Activated CD8-positive, alpha-beta T cell treated with anti-CD3 and anti-CD28 coated beads for 36 hours (primary cell): ENCODE results near the gene PLXNA3. TPM values are rescaled to one million over a fixed set of nuclear protein-coding genes. Genes with fewer than 3 reads are reported as not detected.

Experiments used
- ATAC-seq: fragments of 200-7000 bp; cut with Tn5 transposase; one replicate; pipeline ENCODE4 v1.10.0; 2021; ENCODE audit warnings: mild to moderate bottlenecking, moderate library complexity
- CTCF ChIA-PET: fragments of 350-600 bp; sonication (Branson Sonifier 250); formaldehyde crosslinking; loops from one replicate; lab custom pipeline; 2021; ENCODE audit warnings: antibody characterized with exemption; lab: Charles Lee
- POLR2A ChIA-PET: fragments of 350-600 bp; sonication (Branson Sonifier 250); formaldehyde crosslinking; loops from one replicate; lab custom pipeline; 2021; ENCODE audit warnings: antibody characterized with exemption; lab: Charles Lee
- DNase-seq: peaks from one replicate; pipeline ENCODE4 v3.0.0-alpha.2; 2020
- H3K27ac Mint-ChIP-seq: one replicate; pipeline ENCODE4 v1.8.0; 2021; ENCODE audit warnings: mild to moderate bottlenecking, mixed read lengths
- H3K27me3 Mint-ChIP-seq: one replicate; pipeline ENCODE4 v1.8.0; 2021; ENCODE audit warnings: mixed read lengths
- H3K36me3 Mint-ChIP-seq: one replicate; pipeline ENCODE4 v1.8.0; 2021; ENCODE audit warnings: low read depth, mixed read lengths
- H3K4me1 Mint-ChIP-seq: one replicate; pipeline ENCODE4 v1.8.0; 2021; ENCODE audit warnings: low read depth, mixed read lengths
- H3K4me3 Mint-ChIP-seq: one replicate; pipeline ENCODE4 v1.8.0; 2021; ENCODE audit warnings: mild to moderate bottlenecking, moderate library complexity, mixed read lengths
- H3K9me3 Mint-ChIP-seq: one replicate; pipeline ENCODE4 v1.8.0; 2021; ENCODE audit warnings: mixed read lengths
- CTCF ChIP-seq: fragments of 200-600 bp; IDR thresholded peaks from one replicate; pipeline ENCODE4 v1.8.0; 2022; ENCODE audit warnings: antibody characterized with exemption, mild to moderate bottlenecking
- intact Hi-C: fragments of 100-400 bp; cut with micrococcal nuclease; formaldehyde crosslinking; loops from one replicate; pipeline ENCODE4 v1.10.0; 2022
- total RNA-seq, 2 experiments: library from RNA; stranded (reverse); gene quantifications; one replicate each; pipeline ENCODE4 v1.2.3, GENCODE V29; 2021

PLXNA3 gene
- total RNA-seq, 2 experiments from 2014 or later = 36.5 to 40.5 TPM

GRCh38 chrX:154445776-154446175, 12.3 kb upstream of the PLXNA3 start:
- peaks cover 23% of the 10 kb centered on the region for H3K4me1 Mint-ChIP-seq
- TF ChIP-seq CTCF = no peak
- H3K4me3 Mint-ChIP-seq = no peak overlapping the region
- H3K27ac Mint-ChIP-seq = no peak overlapping the region
- no peaks in the 10 kb centered on the region for H3K9me3 Mint-ChIP-seq
- intact Hi-C loops = no loop called here
- DNase-seq (no peak), ATAC-seq (no peak)
- ChIA-PET POLR2A (interaction anchor here (1.1 to 1.9 kb wide), 4 partner anchors 32 to 67 kb away, joined by 4 to 6 read pairs (median 4); partner anchors contain the start of gene EMD), CTCF (no interaction called here)
- H3K27me3 Mint-ChIP-seq = no peaks in the 10 kb centered on the region
- peaks cover 6% of the 10 kb centered on the region for H3K36me3 Mint-ChIP-seq

- Mint-ChIP-seq H3K27ac (no peak overlapping the region), H3K27me3 (no peaks in the 10 kb centered on the region), H3K4me1 (peaks cover 20% of the 10 kb centered on the region)
These were observed 11.7 kb upstream of the PLXNA3 start for GRCh38 chrX:154446430-154446829.

GRCh38 chrX:154448484-154448883, 9.6 kb upstream of the PLXNA3 start:
- Mint-ChIP-seq H3K9me3 (no peaks in the 10 kb centered on the region), H3K36me3 (peaks cover 6% of the 10 kb centered on the region), H3K4me3 (no peak overlapping the region), H3K4me1 (peaks cover 9% of the 10 kb centered on the region), H3K27me3 (no peaks in the 10 kb centered on the region), H3K27ac (no peak overlapping the region)
- no peak for TF ChIP-seq CTCF
- CTCF ChIA-PET = no interaction called here
- intact Hi-C loops = no loop called here
- no peak for DNase-seq
- POLR2A ChIA-PET = no interaction called here
- ATAC-seq = no peak

More at GRCh38 chrX:154446430-154446829, 11.7 kb upstream of the PLXNA3 start:
- no peak for TF ChIP-seq CTCF
- Mint-ChIP-seq H3K36me3 (peaks cover 6% of the 10 kb centered on the region), H3K4me3 (no peak overlapping the region), H3K9me3 (no peaks in the 10 kb centered on the region)
- no peak for ATAC-seq
- intact Hi-C loops = no loop called here
- CTCF ChIA-PET = no interaction called here
- POLR2A ChIA-PET = interaction anchor here (1.8 to 1.9 kb wide), 2 partner anchors 45 to 47 kb away, joined by 4 to 6 read pairs; no protein-coding TSS in a partner anchor
- DNase-seq = no peak

GRCh38 chrX:154449618-154450017, 8.5 kb upstream of the PLXNA3 start:
- Mint-ChIP-seq H3K27me3 (no peaks in the 10 kb centered on the region), H3K9me3 (no peaks in the 10 kb centered on the region), H3K27ac (no peak overlapping the region), H3K36me3 (peaks cover 6% of the 10 kb centered on the region), H3K4me3 (no peak overlapping the region), H3K4me1 (peaks cover 7% of the 10 kb centered on the region)
- no peak for TF ChIP-seq CTCF
- POLR2A ChIA-PET = no interaction called here
- DNase-seq (no peak), ATAC-seq (no peak)
- CTCF ChIA-PET = interaction anchor here (1.0 kb wide), 1 partner anchor 13 kb away, joined by 3 read pairs; no protein-coding TSS in a partner anchor
- intact Hi-C loops = no loop called here

GRCh38 chrX:154450312-154450711, 7.8 kb upstream of the PLXNA3 start:
- no peaks in the 10 kb centered on the region for H3K9me3 Mint-ChIP-seq
- no peak overlapping the region for H3K4me3 Mint-ChIP-seq
- ATAC-seq (no peak), DNase-seq (no peak)
- ChIA-PET CTCF (no interaction called here), POLR2A (no interaction called here)
- peaks cover 7% of the 10 kb centered on the region for H3K4me1 Mint-ChIP-seq
- TF ChIP-seq CTCF = no peak
- peaks cover 6% of the 10 kb centered on the region for H3K36me3 Mint-ChIP-seq
- H3K27me3 Mint-ChIP-seq = no peaks in the 10 kb centered on the region
- intact Hi-C loops = no loop called here
- no peak overlapping the region for H3K27ac Mint-ChIP-seq
